HepG2 (cell line): Measurements from ENCODE around the gene FURIN. TPM values are rescaled to one million over a fixed set of nuclear protein-coding genes. Genes with fewer than 3 reads are reported as not detected.

ENCODE experiments used
- ARNT ChIP-seq: fragments of 450-650 bp; IDR thresholded peaks from 2 replicates; pipeline ENCODE4 v1.6.1; 2017
- CBX5 ChIP-seq: sonication (generic); formaldehyde crosslinking; IDR thresholded peaks from 2 replicates; pipeline ENCODE4 v1.4.0; 2020; ENCODE audit warnings: missing genetic modification reagents, borderline replicate concordance
- E2F2 ChIP-seq: sonication (generic); formaldehyde crosslinking; IDR thresholded peaks from 2 replicates; pipeline ENCODE4 v1.4.0; 2020; ENCODE audit warnings: missing genetic modification reagents, borderline replicate concordance
- FOSL2 ChIP-seq: sonication (generic); formaldehyde crosslinking; IDR thresholded peaks from 2 replicates; pipeline ENCODE4 v1.4.0; 2020; ENCODE audit warnings: missing genetic modification reagents
- HMGXB4 ChIP-seq, 2 experiments: sonication (generic) in 1 of 2; formaldehyde crosslinking in 1 of 2; IDR thresholded peaks; 2 replicates each; pipeline versions ENCODE4 v1.4.0 to v1.6.1; 2018 to 2020; ENCODE audit warnings: missing genetic modification reagents in 2 of 2, borderline replicate concordance in 1 of 2, low read depth in 1 of 2, mild to moderate bottlenecking in 1 of 2, missing biosample characterization in 1 of 2
- HNRNPL ChIP-seq: fragments of 200-400 bp; formaldehyde crosslinking; IDR thresholded peaks from 2 replicates; pipeline ENCODE4 v1.6.1; 2017; ENCODE audit warnings: mild to moderate bottlenecking, low read depth, low read length
- HOXA9 ChIP-seq: sonication (generic); formaldehyde crosslinking; IDR thresholded peaks from 2 replicates; pipeline ENCODE4 v1.8.1; 2022; ENCODE audit warnings: missing genetic modification reagents, mild to moderate bottlenecking, moderate library complexity, borderline replicate concordance
- KAT7 ChIP-seq: IDR thresholded peaks from 2 replicates; pipeline ENCODE4 v1.6.1; 2018; ENCODE audit warnings: borderline replicate concordance, missing compliant biosample characterization
- MTF2 ChIP-seq: sonication (generic); formaldehyde crosslinking; IDR thresholded peaks from 2 replicates; pipeline ENCODE4 v1.5.0; 2020; ENCODE audit warnings: missing genetic modification reagents, borderline replicate concordance
- RFX3 ChIP-seq: IDR thresholded peaks from 2 replicates; pipeline ENCODE4 v1.6.1; 2016; ENCODE audit warnings: missing biosample characterization, missing genetic modification reagents
- RXRA ChIP-seq: sonication (generic); formaldehyde crosslinking; IDR thresholded peaks from 2 replicates; pipeline ENCODE4 v1.5.1; 2020; ENCODE audit warnings: missing genetic modification reagents
- SNAPC4 ChIP-seq: sonication (generic); formaldehyde crosslinking; IDR thresholded peaks from 2 replicates; pipeline ENCODE4 v1.4.0; 2020; ENCODE audit warnings: mild to moderate bottlenecking, missing genetic modification reagents
- SNRNP70 ChIP-seq: fragments of 200-400 bp; formaldehyde crosslinking; IDR thresholded peaks from 2 replicates; pipeline ENCODE4 v1.6.1; 2017; ENCODE audit warnings: mild to moderate bottlenecking, low read depth, low read length, moderate library complexity
- TP53 ChIP-seq: sonication (generic); formaldehyde crosslinking; conservative IDR thresholded peaks from 2 replicates; pipeline ENCODE4 v1.4.0; 2020; ENCODE audit warnings: missing genetic modification reagents
- ZBTB7A ChIP-seq: sonication (generic); formaldehyde crosslinking; IDR thresholded peaks from 2 replicates; pipeline ENCODE4 v1.8.0; 2022; ENCODE audit warnings: mild to moderate bottlenecking, missing genetic modification reagents
- ZFAT ChIP-seq: sonication (generic); formaldehyde crosslinking; conservative IDR thresholded peaks from 2 replicates; pipeline ENCODE4 v1.8.1; 2023; ENCODE audit warnings: missing genetic modification reagents, inconsistent platforms
- ZNF17 ChIP-seq: sonication (generic); formaldehyde crosslinking; IDR thresholded peaks from 2 replicates; pipeline ENCODE4 v1.5.0; 2020; ENCODE audit warnings: mild to moderate bottlenecking, missing genetic modification reagents
- ZNF205 ChIP-seq: IDR thresholded peaks from 2 replicates; pipeline ENCODE4 v1.6.1; 2018; ENCODE audit warnings: missing biosample characterization, missing genetic modification reagents
- ZNF383 ChIP-seq: sonication (generic); formaldehyde crosslinking; IDR thresholded peaks from 2 replicates; pipeline ENCODE4 v1.4.0; 2020; ENCODE audit warnings: missing genetic modification reagents, mild to moderate bottlenecking, borderline replicate concordance
- ZNF616 ChIP-seq: sonication (generic); formaldehyde crosslinking; IDR thresholded peaks from 2 replicates; pipeline ENCODE4 v1.5.0; 2020; ENCODE audit warnings: low read depth, mild to moderate bottlenecking, missing genetic modification reagents
- ZNF660 ChIP-seq: sonication (generic); formaldehyde crosslinking; IDR thresholded peaks from 2 replicates; pipeline ENCODE4 v1.5.1; 2020; ENCODE audit warnings: mild to moderate bottlenecking, low read depth, missing genetic modification reagents, borderline replicate concordance
- polyA plus RNA-seq, 8 experiments: library from polyadenylated mRNA; depleted of rRNA in 3 of 8; stranded (reverse) in 7 of 8; unstranded in 1 of 8; fragments of >200 nt; fragmentation: Illumina TruSeq in 4 of 8; extraction: Trizol in 4 of 8; gene quantifications; 2 replicates each; pipeline versions ENCODE4 v1.2.1 to v1.2.3, GENCODE V29; 2011 to 2016; ENCODE audit warnings: low read depth in 4 of 8, missing spikeins in 1 of 8, mixed read lengths in 1 of 8; ENCODE audit not compliant: insufficient read depth in 1 of 8
- total RNA-seq, 5 experiments: library from RNA; depleted of rRNA; stranded (reverse); fragments of >200 nt; fragmentation: Illumina TruSeq; extraction: Trizol; gene quantifications; 2 replicates each; pipeline ENCODE4 v1.2.3, GENCODE V29; 2016; ENCODE audit warnings: low read depth in 1 of 5

Gene FURIN
- total and polyA plus RNA-seq, 2 of the 13 experiments (the other 11 are each of a cell fraction or from before 2014, with no cell fraction given), result 15.2 to 17.4 TPM

- TF ChIP-seq SNAPC4 (CRISPR knock-in tag), result peak; percentile 72; the same call in 1 of the 2 replicates
- peak; percentile 71; the same call in 1 of the 2 replicates for TF ChIP-seq ZBTB7A (CRISPR knock-in tag)
- no peak for TF ChIP-seq ZNF17
- TF ChIP-seq KAT7 (CRISPR knock-in tag), result peak; percentile 48; the same call in 1 of the 2 replicates
- TF ChIP-seq MTF2 (CRISPR knock-in tag), result peak; percentile 95; the same call in 1 of the 2 replicates
- 0 out of 2 replicates have a peak, but pooled peaks have one; percentile 44 for TF ChIP-seq HNRNPL
- peak; percentile 62; the same call in 1 of the 2 replicates for TF ChIP-seq TP53 (CRISPR knock-in tag)
- peak; percentile 57; the same call in 1 of the 2 replicates for TF ChIP-seq ZNF205 (CRISPR knock-in tag)
- TF ChIP-seq ZNF660 (CRISPR knock-in tag), result no peak
- no peak; the same call in none of the 2 replicates for TF ChIP-seq RXRA (CRISPR knock-in tag)
- no peak for TF ChIP-seq RFX3 (CRISPR knock-in tag)
- peak; percentile 55; the same call in 1 of the 2 replicates for TF ChIP-seq ZNF616 (CRISPR knock-in tag)
- no peak for TF ChIP-seq ZNF383
- TF ChIP-seq ZFAT, result no peak
- 0 out of 2 replicates have a peak, but pooled peaks have one; percentile 56 for TF ChIP-seq CBX5
- peak; percentile 47 for TF ChIP-seq FOSL2 (CRISPR knock-in tag)
- TF ChIP-seq HOXA9 (CRISPR knock-in tag), result no peak; the same call in 1 of the 2 replicates
- TF ChIP-seq HMGXB4 (CRISPR knock-in tag; IDR thresholded peaks at IDR 0.05; ENCODE audit: borderline replicate concordance in 1 of 2, low read depth in 1 of 2), result peak; percentile 98 to 99
- no peak for TF ChIP-seq SNRNP70
- TF ChIP-seq E2F2 (CRISPR knock-in tag), result no peak
- no peak for TF ChIP-seq ARNT
Measured at GRCh38 chr15:90931828-90932659, 63.7 kb downstream of the FURIN start, which contains the start of gene HDDC3 (continued).
